Spleen (tissue), 7 donors: ENCODE measurements around the gene NEXMIF.
"Not testable (repeated sequence)": the region's sequence is repeated elsewhere in the genome, so short reads cannot be mapped to it uniquely, and the experiment has no call there.

ENCODE experiments used
- CTCF ChIP-seq, 11 experiments: fragments of 200-600 bp in 7 of 11; fragments of 450-650 bp in 4 of 11; sonication (generic) in 4 of 11; IDR thresholded peaks in 8 of 11; conservative IDR thresholded peaks in 3 of 11; 1 replicate in 7 of 11; 2 replicates in 4 of 11; pipeline versions ENCODE4 v1.4.0 to v1.8.0; 2016 to 2021; ENCODE audit warnings: antibody characterized with exemption in 11 of 11, inconsistent platforms in 4 of 11, mild to moderate bottlenecking in 1 of 11
- POLR2A ChIP-seq, 3 donors: fragments of 450-650 bp; IDR thresholded peaks; one replicate each; pipeline ENCODE4 v1.5.1; 2017; ENCODE audit warnings: antibody characterized with exemption in 3 of 3, mild to moderate bottlenecking in 1 of 3
- POLR2AphosphoS5 ChIP-seq, 3 donors: sonication (generic); formaldehyde crosslinking; IDR thresholded peaks; one replicate each; pipeline ENCODE4 v1.5.1; 2017; ENCODE audit warnings: antibody characterized with exemption in 3 of 3
- donor health status: DM: no; HTN: no; CAD: no; lungs with moderate emphysema.
- donor health status: DM: no; HTN: no; CAD: no.
- donor health status: DM: no; HTN: no; CAD: no.

GRCh38 chrX:74882383-74882782 is 42.9 kb downstream of the NEXMIF start:
- TF ChIP-seq CTCF (IDR thresholded peaks at IDR 0.05 in 8 of 11, conservative IDR thresholded peaks at IDR 0.05 in 3 of 11); POLR2A (IDR thresholded peaks at IDR 0.05); POLR2AphosphoS5 (IDR thresholded peaks at IDR 0.05): not testable (repeated sequence)
